GM03348 (cell line): ENCODE results near the gene TMSB10.
"Not testable (repeated sequence)": the region's sequence is repeated elsewhere in the genome, so short reads cannot be mapped to it uniquely, and the experiment has no call there.

Source experiments
- DNase-seq: peaks from one replicate; pipeline ENCODE4 v3.0.0; 2012; ENCODE audit warnings: low spot score

Gene TMSB10

DNA sequence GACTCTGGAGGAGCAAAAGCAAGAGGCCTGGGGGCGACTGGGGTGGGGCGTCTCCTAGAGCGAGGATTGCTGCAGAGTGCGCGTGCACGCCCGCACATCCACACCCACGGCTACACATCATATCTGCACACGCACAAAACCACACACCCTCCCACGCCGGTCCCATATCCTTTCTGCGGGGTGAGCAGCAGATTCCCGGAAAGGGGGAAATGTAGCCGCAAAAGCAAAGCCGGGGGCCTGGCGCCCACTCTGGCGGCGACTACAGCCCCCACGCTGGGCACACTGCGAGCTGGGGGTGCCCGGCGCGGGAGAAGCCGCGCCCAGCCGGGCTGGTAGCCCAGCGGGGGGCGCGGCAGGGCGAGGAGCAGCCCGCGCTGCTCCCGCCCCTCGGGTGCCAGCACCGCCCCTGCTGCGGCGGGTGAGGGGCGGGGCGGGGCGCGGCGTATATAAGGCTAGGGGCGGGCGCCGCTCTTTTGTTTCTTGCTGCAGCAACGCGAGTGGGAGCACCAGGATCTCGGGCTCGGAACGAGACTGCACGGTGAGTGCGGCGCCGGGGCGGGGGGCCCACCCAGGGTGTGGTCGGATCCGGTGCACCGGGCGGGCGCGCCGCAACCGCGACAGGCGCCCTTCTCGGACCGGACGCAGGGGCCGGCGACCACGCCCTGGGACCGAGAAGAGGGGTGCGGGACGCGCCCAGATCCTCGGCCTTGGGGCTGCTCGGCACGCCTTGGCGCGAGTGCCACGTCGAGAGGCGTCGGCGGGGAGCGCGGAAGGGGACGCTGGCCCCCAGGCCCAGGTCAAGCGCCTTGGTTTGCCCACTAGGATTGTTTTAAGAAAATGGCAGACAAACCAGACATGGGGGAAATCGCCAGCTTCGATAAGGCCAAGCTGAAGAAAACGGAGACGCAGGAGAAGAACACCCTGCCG lies at the start of gene TMSB10:
TMSB10 (plus strand) TSS at position 476 of the 927 bp plus-strand sequence.
- DNase-seq, result peak; percentile 95

DNA sequence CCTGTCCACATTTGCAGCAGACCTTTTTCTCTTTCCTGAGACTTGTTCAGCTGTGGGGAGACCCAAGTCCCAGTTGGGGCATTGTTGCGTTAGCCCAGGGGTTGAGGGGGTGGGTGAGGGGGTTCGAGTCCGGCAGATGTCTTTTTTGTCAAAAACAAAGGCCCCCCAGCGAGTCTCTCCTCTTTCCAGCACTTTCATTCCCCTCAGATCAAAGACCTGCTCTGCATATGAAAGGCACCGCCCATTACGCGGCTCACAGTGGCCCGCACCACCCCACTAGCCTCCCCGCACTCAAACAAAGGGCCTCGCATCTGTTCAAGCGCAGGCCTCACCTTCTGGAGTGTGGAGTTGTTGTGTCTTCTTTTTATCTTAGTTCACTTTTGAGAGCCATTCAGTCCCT lies 49.7 kb upstream of the TMSB10 start:
- DNase-seq, result no peak

DNA sequence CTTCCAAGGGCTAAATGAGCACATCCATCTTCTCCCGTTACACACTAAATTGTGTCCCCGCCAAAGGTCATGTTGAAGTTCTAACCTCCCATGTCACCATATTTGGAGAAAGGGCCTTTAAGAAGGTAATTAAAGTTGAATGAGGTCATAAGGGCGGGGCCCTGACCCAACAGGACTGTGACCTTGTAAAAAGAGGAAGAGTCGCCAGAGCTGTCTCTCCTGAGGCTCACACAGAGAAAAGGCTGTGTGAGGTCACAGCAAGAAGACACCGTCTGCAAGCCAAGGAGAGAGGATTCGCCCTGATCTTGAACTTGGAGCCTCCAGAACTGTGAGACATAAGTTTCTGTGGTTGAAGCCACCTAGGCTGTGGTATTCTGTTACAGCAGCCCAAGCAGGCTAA lies 48.7 kb upstream of the TMSB10 start:
- no peak for DNase-seq

DNA sequence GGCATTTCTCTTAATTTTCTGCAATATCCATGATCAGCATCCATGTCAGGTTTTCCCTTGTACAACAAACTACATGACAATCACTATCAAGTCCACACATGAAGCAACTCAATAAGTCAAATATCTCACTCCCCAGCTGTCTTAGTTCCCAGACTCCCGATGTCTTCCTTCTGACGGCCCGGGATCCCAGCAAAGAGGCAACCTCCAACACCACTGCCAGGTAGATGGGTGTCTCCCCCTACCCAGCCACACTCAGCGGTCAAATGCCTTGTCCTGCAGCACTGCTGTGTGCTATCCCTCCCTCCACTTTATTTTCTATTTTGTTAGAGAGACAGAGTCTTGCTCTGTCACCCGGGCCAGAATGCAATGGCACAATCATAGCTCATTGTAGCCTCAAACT lies 47.9 kb upstream of the TMSB10 start:
- no peak for DNase-seq

DNA sequence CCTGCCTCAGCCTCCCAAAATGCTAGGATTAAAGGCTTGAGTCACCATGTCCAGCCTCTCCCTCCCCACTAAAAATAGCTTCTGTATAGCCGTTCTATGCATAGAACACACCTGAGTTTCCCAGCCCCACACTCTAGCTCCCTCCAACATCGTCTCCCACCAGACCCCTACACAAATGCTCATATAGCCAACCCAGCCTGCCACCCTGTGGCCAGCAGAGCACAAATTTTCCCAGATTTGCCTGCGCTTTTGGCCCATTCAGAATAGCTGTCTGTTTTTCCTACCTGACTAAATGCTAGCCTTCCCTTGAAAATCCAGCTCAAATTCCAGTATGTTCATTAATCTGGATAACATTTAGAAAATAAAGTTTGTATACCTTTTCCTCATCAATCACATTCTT lies 47.3 kb upstream of the TMSB10 start:
- no peak for DNase-seq

DNA sequence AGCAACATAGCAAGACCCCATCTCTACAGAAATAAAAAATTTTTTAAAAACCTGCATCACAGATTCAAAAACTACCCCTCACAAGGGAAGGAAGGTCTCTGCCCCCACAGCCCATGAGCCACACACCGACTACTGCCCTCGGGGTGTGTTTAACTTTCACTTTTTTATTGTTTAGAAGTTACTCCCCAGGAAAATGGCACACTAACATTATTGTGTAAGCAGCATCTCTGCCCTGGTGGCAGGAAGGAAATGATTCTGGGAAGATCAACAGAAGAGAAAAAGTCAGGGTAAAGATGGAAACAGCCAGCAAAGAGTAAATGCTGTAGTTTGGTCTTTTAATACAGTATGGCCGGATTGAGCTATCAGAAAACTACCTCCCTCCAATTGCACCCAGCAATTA lies 46.5 kb upstream of the TMSB10 start:
- no peak for DNase-seq

DNA sequence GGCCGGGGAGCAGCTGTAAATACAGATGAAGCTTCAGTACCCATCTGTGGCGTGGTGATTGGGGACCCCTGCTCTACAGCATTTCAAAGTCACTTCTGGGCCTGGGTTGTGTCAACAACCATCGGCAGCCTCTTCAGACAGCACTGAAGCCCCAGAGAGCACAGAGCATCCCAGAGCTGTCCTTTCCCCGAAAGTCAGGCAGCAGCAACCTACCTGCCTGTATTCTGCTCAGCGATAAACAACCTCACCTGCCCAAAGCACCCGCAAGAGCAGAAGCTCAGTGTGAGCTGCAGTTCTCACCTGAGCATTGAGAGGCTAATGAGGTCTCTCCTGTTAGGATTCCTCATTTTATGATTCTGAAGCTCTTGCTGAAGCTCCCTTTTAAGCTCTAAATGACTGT lies 43.9 kb upstream of the TMSB10 start:
- no peak for DNase-seq

DNA sequence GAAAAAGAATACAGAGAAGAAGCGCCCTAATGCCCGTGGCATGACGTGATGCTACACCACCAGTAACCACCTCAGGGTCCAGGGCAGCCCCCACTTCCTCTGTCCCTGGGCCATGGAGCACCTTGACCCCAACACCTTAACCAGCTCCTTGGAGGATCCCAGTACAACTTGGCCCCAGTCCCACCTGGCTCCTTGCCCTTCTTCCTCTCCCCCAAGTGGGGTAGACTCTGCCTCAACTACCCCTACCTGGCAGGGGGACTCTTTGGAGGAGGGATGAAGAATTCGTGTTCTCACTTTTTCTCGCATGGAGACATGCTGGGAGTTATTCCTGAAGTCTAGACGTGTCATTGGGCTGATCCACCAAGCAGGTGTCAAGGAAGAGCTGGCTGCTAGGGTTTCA lies 43.5 kb upstream of the TMSB10 start:
- no peak for DNase-seq

DNA sequence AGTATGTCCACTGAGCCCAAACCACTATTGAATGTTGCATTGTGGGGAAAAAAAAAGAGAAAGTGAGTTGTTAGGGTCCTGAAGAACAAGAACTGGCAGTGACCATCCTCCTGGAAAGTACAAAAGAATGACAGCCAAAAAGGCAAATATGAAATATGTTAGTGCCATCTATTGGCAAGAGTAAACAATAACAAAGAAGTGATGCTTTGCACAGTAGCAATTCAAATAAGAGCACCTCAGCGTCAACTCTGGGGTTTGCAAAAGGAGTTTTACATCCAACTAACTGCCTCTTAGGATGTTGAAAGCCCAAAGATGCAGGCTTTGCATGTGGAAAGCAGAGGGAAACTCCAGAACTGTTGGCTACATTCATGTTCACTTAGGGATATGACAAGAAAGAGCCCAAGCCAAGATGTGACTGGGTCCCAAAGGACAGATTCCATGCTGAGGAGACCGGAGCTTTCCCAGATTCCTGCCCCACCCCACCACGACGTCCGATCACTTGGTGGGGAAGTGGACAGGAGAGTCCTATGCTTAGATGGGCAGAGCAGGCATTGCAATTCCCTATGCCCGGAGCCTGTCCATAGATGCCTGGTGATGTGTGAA lies 40.2 kb upstream of the TMSB10 start:
- DNase-seq, result peak; percentile 53

DNA sequence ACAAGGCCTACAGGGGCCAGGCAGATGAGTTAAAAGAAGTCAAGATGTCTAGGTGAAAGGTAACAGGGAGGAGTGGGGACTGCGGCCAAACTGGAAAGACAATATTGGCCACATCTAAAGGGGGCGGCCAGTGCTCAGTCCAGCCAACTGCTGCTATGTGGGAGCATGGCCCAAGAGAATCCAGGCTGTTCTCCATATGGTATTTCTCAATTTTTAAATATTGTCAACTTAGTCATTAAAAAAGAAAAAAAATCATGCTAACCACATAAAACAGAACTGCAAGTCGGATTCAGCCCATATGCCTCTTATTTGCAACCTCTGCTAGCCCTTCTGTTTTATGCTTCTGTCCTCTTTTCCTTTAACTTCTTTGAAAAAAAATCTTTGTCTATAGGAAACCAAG lies 39.3 kb upstream of the TMSB10 start:
- peak; percentile 74 for DNase-seq

DNA sequence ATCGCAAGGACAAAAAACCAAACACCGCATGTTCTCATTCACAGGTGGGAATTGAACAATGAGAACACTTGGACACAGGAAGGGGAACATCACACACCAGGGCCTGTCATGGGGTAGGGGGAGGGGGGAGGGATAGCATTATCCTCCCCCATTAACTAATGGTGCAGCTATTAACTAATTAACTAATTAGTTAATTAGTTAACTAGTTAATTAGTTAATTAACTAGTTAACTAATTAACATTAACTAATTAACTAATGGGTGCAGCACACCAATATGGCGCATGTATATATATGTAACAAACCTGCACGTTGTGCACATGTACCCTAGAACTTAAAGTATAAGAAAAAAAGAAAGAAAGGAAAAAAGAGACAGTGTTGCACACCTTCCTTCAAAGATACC lies 37.1 kb upstream of the TMSB10 start:
- not testable (repeated sequence) for DNase-seq

DNA sequence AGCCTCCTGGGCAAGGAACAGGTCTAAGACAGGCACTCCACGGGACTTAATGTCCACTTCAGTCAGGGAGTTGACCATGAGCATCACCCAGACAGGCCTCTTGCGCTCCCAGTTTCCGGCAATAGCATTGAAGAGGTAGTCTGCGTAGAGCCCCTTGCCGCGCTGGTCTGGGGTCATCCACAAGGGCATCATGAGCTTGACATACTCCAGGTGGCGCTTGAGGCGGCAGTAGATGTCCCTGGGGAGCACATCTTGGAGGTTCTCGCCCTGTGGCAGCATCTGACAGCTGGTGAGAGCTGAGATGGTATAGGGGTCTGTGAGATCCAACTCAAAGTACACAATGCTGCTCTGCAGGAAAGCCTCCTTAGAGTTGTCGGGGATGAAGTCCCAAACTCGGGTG lies 35.1 kb upstream of the TMSB10 start:
- DNase-seq, result no peak

DNA sequence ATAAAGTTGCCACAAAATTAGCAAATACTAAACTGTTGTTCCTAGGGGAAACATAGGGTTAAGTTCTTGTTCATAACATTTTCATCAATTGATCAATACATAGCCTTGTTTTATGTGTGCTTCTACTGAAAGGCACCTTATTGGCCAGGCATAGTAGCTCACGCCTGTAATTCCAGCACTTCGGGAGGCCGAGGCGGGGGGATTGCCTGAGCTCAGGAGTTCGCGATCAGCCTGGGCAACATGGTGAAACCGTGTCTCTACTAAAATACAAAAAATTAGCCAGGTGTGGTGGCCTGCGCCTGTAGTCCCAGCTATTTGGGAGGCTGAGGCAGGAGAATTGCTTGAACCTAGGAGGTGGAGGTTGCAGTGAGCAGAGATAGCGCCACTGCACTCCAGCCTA lies 32.8 kb upstream of the TMSB10 start:
- DNase-seq, result not testable (repeated sequence)

DNA sequence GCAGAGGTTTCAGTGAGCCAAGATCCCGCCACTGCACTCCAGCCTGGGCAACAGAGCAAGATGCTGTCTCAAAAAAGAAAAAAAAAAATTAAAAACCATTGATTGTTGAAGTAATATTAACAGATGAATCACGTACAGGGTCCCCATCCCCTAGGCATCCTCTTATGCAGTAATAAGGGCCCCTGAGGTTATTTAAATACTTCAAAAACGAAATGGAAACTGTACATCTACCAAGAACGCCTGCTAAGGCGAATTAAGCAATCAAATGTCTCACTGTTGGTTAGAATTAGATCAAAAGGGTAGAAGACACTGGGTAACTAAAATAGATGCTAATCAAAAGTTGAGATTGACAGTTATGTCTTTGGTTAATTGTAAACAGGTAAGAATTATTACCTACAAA lies 32.1 kb upstream of the TMSB10 start:
- no peak for DNase-seq

DNA sequence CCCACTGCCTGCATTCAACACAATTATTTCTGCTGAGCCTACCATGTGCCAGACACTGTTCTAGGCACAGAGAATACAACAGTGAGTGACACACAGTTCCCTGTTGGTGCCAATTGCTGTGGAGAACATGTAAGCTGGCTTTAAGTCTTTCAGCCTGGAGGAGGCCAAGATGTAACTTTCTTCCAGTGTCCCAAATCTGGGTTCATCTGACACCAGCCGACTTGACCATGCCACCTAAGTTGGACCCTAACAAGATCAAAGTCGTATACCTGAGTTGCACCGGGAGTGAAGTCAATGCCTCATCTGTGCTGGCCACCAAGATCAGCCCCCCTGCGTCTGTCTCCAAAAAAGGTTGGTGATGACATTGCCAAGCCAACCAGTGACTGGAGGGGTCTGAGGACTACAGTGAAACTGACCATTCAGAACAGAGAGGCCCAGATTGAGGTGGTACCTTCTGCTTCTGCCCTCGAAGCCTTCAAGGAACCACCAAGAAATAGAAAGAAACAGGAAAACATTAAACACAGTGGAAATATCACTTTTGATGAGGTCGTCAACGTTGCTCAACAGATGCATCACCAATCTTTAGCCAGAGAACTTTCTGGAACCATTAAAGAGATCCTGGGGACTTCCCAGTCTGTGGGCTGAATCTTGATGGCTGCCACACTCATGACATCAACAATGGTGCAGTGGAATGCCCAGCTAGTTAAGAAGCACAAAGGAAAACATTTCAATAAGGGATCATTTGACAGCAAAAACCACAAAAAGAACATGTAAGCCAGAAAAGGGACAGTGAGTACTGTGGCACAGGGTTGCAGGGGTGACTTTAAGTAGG lies 30.9 kb upstream of the TMSB10 start:
- no peak for DNase-seq

DNA sequence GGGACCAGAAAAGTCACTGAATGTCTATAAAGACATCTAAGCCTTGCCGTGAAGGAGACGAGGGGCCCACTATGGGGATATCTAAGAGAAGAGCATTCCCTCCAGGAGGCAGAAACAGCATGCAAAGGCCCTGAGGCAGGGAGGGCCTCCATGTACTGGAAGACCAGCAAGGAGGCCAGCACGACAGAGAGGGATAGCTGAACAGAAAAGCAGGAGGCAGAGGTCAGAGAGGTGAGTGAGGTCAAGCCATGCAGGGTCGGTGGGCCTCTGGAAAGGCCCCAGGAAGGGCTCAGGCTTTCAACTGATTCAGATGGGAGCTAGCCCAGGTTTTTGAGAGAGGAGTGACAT lies 30.3 kb upstream of the TMSB10 start:
- no peak for DNase-seq

DNA sequence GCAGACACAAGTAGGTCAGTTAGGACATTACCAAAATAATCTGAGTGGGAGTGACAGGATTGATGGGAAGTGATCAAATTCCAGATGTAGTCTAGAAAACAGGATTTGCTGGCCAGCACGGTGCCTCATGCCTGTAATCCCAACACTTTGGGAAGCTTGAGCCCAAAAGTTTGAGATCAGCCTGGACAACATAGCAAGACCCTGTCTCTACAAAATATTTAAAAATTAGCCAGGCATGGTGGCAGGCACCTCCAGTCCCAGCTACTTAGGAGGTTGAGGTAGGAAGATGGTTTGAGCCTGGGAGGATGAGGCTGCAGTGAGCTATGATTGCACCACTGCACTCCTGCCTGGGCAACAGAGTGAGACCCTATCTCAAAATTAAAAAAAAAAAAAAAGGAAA lies 29.8 kb upstream of the TMSB10 start:
- DNase-seq, result not testable (repeated sequence)

DNA sequence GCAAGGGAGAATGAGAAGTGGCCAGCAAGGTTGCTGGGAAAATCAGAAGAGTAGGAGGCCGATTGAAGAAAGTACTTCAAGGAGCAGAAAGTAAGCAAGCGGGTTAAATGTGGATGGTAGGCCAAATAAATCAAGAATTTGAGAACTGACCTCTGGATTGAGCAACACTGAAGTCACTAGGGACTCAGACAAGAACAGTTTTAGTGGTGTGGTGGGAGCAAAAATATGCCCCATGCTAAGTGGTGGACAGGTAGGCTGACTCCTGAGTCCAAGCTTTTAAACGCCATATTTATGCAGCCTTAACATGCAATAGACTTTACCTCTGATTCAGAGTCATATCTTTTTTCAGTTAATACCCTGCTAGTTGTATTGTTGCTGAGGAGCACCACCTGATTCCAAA lies 29.1 kb upstream of the TMSB10 start:
- DNase-seq, result no peak

DNA sequence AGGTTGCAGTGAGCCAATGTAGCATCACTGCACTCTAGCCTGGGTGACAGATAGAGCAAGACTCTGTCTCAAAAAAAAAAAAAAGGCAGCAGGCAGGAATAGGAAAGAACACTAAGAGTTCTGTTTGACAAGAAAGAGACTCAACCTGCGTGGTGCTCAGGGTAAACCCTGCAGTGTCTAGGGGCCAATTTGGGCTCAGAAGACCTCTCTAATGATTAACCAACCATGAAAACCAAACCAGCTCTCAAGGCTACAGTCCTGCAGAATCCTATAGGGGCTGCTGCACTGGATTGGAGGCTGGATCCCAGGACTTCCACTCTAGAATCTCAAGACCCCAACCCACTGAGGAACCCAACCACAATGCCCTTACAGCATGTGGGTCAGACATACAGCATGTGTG lies 27.0 kb upstream of the TMSB10 start:
- DNase-seq, result no peak

DNA sequence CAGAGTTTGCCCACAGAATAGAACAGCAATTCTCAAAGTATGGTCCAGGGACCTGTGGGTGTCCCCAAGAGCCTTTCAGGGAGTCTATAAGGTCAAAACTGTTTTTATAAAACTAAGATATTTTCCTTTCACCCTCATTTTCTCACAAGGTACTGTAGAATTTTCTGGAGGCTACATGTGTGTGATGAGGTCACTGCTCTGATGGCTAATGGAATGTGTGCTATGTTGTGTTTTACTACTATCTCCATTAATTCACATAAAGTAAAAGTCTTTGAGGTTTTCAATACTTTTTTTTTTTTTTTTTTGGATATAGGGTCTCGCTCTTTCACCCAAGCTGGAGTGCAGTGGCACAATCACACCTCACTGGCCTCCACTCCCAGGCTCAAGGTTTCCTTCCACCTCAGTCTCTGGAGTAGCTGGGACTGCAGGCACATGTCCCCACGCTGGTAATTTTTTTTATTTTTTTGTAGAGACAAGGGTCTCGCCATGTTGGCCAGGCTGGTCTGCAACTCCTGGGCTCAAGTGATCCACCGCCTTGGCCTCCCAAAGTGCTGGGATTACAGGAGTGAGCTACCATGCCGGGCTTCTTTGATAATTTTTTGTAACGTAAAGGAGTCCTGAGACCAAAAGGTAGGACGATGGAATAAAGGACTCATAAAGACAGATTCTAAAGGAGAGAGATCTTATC lies 26.4 kb upstream of the TMSB10 start:
- no peak for DNase-seq

DNA sequence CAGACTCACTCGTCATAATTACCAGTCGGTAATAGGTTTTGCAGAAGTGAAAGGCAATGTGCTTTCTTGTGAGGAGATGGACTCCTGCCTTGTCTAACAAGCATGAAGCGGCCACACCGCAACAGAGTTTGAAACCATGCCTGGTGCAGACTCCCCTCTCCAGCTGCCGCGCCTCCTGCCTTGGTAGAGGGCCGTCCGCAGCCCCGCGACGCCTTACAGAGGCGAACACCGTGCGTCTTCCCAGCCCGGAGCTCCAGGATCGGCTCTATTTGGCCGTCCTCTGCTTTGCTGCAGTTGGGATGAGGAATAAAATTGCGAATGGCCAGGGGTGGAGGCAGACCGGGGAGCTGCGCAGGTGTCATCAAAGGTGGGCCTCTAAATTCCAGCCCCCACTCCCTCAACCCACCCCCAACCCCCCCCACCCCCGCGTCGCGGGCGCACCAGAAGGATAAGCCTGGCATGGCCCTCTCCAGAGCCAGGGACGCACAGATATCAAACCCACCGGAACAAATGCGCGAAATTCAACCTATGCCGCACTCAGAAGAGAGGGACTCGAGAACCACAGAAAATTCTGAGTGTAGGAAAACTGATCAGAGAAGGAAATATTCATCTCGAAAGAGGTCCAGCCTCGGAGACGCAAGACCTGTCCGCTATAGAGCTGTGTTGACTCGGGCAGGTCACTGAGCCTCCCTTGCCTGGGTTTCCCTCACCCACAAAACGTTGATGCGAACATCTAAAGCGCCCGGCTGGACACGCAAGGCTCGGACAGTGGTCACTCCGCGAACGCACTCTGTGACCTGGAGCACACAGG lies 25.7 kb upstream of the TMSB10 start:
- DNase-seq, result no peak

DNA sequence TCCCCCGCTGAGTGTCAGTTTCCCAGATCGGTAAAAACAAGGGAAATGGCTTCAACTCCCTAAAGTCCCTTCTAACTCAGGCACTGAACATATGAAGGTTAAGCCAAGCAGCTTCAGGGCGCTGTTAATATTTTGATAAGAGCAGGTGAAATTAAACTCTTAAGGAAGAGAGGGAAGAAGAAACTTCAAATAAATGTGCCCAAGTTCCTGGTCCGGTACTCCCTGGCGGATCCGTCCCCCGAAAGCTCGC lies 25.1 kb upstream of the TMSB10 start:
- no peak for DNase-seq
